RWPE2 (cell line): ENCODE results near the gene ATP9A.

Source experiments
- ATAC-seq: fragments of 200-7000 bp; cut with Tn5 transposase; 3 replicates; pipeline ENCODE4 v1.9.1; 2021; ENCODE audit warnings: low read depth
- DNase-seq: peaks from one replicate; pipeline ENCODE4 v3.0.0-alpha.2; 2020; ENCODE audit warnings: low spot score
- H3K27ac ChIP-seq: fragments of 450-650 bp; 2 replicates; pipeline ENCODE4 v1.5.1; 2017; ENCODE audit warnings: mild to moderate bottlenecking; ENCODE audit not compliant: poor library complexity, severe bottlenecking
- H3K27me3 ChIP-seq: fragments of 250-450 bp; sonication (Bioruptor Pico); 2 replicates; pipeline ENCODE4 v1.5.1; 2021; ENCODE audit warnings: mild to moderate bottlenecking, moderate library complexity; ENCODE audit not compliant: insufficient read depth, poor library complexity, severe bottlenecking
- H3K36me3 ChIP-seq: fragments of 250-450 bp; sonication (Bioruptor Pico); 2 replicates; pipeline ENCODE4 v1.5.1; 2020; ENCODE audit warnings: low read depth, mild to moderate bottlenecking, moderate library complexity
- H3K4me1 ChIP-seq: fragments of 250-450 bp; sonication (Bioruptor Pico); 2 replicates; pipeline ENCODE4 v1.5.1; 2021; ENCODE audit warnings: mild to moderate bottlenecking, moderate library complexity; ENCODE audit not compliant: insufficient read depth, poor library complexity, severe bottlenecking
- H3K4me3 ChIP-seq: fragments of 250-450 bp; sonication (Bioruptor Pico); 2 replicates; pipeline ENCODE4 v1.5.1; 2021; ENCODE audit warnings: mild to moderate bottlenecking, moderate library complexity; ENCODE audit not compliant: severe bottlenecking
- H3K9me3 ChIP-seq: fragments of 250-450 bp; sonication (Bioruptor Pico); 2 replicates; pipeline ENCODE4 v1.5.1; 2021; ENCODE audit warnings: mild to moderate bottlenecking, moderate library complexity; ENCODE audit not compliant: severe bottlenecking
- CTCF ChIP-seq: fragments of 450-650 bp; IDR thresholded peaks from one replicate; pipeline ENCODE4 v1.5.1; 2017; ENCODE audit warnings: mild to moderate bottlenecking, moderate library complexity; ENCODE audit not compliant: poor library complexity, severe bottlenecking

Gene ATP9A

GRCh38 chr20:51581571-51581970, 186.6 kb downstream of the ATP9A start:
- DNase-seq (no peak), ATAC-seq (no peak)
- no peaks in the 10 kb centered on the region for H3K36me3 ChIP-seq
- no peaks in the 10 kb centered on the region for H3K9me3 ChIP-seq
- H3K4me3 ChIP-seq = no peak overlapping the region
- H3K27ac ChIP-seq = no peak overlapping the region
- H3K4me1 ChIP-seq = peaks cover 7% of the 10 kb centered on the region
- TF ChIP-seq CTCF = no peak
- no peaks in the 10 kb centered on the region for H3K27me3 ChIP-seq

GRCh38 chr20:51579137-51579536, 189.1 kb downstream of the ATP9A start:
- H3K4me1 ChIP-seq = no peaks in the 10 kb centered on the region
- ATAC-seq (peak; percentile 55; the same call in 2 of the 3 replicates), DNase-seq (no peak)
- no peaks in the 10 kb centered on the region for H3K9me3 ChIP-seq
- H3K27me3 ChIP-seq = no peaks in the 10 kb centered on the region
- no peaks in the 10 kb centered on the region for H3K36me3 ChIP-seq
- TF ChIP-seq CTCF = no peak
- H3K27ac ChIP-seq = no peak overlapping the region
- no peak overlapping the region for H3K4me3 ChIP-seq

GRCh38 chr20:51578145-51578459, 190.1 kb downstream of the ATP9A start:
- Histone ChIP-seq H3K36me3 (no peaks in the 10 kb centered on the region), H3K27ac (no peak overlapping the region), H3K4me3 (no peak overlapping the region), H3K27me3 (no peaks in the 10 kb centered on the region), H3K4me1 (no peaks in the 10 kb centered on the region), H3K9me3 (no peaks in the 10 kb centered on the region)
- ATAC-seq (no peak), DNase-seq (no peak)
- no peak for TF ChIP-seq CTCF

GRCh38 chr20:51577432-51578144, 190.6 kb downstream of the ATP9A start:
- no peak overlapping the region for H3K4me3 ChIP-seq
- ATAC-seq = no peak
- DNase-seq = no peak
- TF ChIP-seq CTCF = no peak
- H3K4me1 ChIP-seq = no peaks in the 10 kb centered on the region
- H3K9me3 ChIP-seq = no peaks in the 10 kb centered on the region
- H3K36me3 ChIP-seq = no peaks in the 10 kb centered on the region
- no peak overlapping the region for H3K27ac ChIP-seq
- no peaks in the 10 kb centered on the region for H3K27me3 ChIP-seq

- DNase-seq (no peak), ATAC-seq (no peak)
- Histone ChIP-seq H3K9me3 (no peaks in the 10 kb centered on the region), H3K36me3 (no peaks in the 10 kb centered on the region), H3K4me3 (no peak overlapping the region), H3K4me1 (no peaks in the 10 kb centered on the region), H3K27ac (no peak overlapping the region), H3K27me3 (no peaks in the 10 kb centered on the region)
- TF ChIP-seq CTCF = no peak
Observed at GRCh38 chr20:51575486-51575885, 192.7 kb downstream of the ATP9A start.
